CD4-positive, alpha-beta T cell treated with Interferon alpha-2 for 1 hour (primary cell): Measurements from ENCODE around the gene PPP1CB.
"Not testable (repeated sequence)": the region's sequence is repeated elsewhere in the genome, so short reads cannot be mapped to it uniquely, and the experiment has no call there.

Experiments
- DNase-seq, 2 donors: peaks; one replicate each; pipeline ENCODE4 v3.0.0-alpha.2; 2020 to 2022

PPP1CB gene

DNA sequence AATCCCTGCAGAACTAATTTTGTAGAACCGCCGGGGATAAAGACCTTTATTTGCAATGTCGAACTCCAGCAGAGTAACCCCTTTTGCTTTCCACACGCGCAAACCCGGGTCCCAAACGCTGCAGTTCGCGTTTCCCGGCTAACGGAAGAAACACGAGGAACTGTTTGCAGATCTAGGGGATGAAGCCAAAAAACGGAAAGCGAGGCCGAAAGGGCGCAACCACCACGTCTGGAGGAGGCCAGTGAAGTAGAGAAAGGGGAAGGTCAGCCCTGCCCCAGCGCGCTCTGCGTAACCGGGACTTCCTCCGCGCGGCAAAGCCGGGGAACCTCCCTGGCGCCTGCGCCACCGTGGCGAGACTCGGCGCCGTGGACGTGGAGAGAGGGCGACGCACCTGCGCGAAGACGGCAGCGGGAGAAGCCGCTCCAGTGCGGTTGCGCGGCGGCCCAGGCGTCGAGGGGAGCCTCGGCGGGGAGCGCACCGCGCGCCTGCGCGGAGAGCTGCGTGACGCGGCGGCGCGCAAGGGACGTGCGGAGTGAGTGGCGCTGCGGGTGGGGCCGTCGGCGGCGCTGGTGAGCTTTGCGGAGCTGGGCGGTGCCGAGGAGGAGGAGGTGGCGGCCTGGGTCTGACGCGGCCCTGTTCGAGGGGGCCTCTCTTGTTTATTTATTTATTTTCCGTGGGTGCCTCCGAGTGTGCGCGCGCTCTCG is at the start of gene PPP1CB:
Gene PPP1CB (plus strand): TSS at position 579 of the 704 bp plus-strand sequence. CDS start 295 bp downstream, outside the sequence.
- peak; percentile 98 for DNase-seq

DNA sequence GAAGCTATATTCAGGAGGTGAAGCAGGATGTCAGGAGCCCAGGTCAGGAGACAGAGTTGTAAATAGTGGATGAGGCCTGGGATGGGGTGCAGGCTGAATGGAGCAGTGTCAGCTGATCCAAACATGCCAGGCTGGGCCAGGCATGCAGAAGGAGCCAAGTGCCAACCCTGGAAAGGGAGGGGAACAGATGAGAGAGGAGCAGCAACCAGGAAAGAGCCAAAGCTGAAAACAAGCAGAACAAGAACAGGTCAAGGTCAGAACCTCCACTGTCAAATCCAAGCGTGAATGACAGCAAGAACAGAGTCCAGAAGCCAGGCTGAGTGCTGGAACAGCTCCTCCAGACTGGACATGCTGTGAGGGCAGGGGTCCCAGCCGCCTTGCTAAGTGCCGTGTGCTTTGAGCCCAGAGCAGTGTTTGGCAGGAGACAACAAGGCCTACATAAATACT is 49.2 kb upstream of the PPP1CB start:
- no peak for DNase-seq

DNA sequence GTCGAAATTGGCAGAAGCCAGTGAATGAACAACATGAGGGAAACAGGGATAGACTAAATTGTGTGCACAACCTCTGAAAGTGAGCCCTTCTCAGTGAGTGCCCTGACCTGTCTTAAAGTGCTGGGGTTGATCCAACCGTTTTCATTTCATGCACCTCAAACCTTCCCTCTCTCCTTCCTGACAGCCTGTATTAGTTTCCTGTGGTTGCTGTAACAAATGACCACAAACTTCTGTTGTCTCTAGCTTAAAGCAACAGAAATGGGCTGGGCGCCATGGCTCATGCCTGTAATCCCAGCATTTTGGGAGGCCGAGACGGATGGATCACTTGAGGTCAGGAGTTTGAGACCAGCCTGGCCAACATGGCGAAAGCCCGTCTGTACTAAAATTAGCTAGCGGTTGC is 48.8 kb upstream of the PPP1CB start:
- no peak for DNase-seq

DNA sequence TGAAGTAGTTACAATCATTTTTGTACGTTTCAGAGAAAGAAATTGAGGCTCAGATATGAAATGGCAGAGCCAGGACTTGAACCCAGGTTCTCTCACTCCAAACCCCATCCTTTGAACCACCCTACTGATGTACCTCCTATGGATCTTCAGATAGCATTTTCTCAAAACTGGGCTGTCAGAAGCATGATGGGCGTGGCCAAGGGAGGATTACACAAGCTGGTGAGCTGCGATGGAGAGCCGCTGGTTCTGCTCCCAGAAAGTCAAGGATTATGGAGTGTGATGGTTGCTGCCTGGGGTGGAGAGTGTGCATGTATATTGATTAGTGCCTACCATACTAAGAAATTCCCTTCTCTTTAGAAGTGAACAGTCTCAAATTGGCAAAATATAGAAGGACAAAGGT is 47.0 kb upstream of the PPP1CB start:
- DNase-seq, result no peak

DNA sequence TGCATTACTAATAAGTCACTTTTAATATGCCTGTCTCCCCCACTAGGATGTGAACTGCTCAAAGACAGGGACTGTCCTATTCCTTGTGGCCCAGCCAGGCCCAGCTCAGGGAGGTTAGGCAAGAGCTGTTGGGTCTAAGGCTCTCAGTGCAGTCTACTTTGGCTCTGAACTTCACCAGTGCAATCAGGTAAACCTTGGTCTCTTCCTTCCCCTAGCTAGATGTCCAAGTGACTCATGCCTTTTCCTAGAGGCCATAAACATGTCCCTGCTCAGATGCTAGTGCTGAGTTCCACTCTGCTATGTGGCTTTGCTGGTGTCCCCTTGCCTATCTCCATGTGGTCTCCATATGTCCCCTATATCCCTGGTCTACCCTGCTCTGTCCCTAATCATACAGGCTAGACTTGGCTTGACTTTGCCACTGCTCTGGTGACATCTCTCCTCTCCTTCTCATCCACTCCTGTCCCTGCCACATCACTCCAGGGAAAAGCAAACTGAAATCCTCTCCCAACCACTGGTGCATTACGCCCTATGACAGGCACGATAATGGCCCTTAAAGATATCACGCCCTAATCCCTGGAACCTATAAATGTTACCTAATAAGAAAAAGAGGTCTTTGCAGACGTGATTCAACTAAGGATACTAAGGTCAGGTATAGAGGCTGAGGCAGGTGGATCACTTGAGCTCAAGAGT is 45.7 kb upstream of the PPP1CB start:
- no peak for DNase-seq

DNA sequence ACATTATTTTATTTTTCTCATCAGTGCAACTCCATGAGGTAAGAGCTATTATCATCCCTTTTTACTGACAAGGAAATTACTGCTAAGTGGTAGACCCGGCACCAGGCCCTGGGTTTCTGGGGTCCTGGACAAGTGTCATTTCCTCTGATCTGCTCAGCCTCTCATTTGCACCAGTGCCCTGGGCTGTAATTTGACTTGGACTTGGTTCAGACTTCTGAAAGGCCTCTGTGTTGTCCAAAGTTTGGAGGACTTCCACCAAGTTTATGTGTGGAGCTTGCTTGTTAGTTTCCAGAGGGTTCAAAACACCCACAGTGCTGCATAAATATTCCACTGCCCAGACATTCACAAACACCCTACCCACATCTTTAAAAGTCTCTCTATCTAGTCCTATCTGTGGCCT is 44.0 kb upstream of the PPP1CB start:
- no peak for DNase-seq

DNA sequence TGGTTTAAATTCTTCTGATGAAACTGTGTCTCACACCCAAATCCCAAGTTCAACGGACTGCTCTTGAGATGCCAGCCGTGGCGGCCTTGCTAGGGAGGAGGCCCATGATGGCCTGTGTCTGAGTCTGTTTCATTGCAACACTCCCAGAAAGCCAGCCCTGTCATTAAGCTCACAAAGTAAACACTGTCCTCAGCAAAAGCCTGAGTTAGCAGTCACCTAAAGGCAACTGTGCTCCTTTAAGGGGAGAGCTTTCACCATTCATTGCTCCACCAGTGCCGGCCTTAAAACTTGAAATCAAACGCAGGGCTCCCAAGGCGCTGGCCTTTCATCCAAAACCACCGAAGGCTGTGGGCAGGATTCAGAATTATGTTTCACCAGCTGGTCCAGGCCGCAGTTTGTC is 42.5 kb upstream of the PPP1CB start:
- DNase-seq, result no peak

DNA sequence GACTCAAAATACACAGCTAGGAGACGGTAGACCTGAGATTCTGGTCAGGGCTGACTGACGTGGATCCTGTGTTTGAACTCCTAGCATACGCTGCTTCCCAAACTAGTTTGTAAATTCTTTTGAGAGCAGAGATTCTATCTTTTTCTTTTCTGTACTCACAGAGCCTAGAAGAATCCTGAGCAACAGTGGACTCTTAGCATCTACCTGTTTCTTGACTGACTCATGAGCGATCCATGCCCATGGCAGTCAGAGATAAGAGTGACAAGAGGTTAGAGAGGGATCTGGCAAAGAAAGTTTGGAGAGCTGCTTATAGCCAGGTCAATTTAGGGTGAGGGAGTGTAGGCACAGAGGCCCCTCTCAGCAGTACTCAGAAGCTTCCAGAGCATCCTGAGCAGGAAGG is 41.1 kb upstream of the PPP1CB start:
- DNase-seq, result no peak

DNA sequence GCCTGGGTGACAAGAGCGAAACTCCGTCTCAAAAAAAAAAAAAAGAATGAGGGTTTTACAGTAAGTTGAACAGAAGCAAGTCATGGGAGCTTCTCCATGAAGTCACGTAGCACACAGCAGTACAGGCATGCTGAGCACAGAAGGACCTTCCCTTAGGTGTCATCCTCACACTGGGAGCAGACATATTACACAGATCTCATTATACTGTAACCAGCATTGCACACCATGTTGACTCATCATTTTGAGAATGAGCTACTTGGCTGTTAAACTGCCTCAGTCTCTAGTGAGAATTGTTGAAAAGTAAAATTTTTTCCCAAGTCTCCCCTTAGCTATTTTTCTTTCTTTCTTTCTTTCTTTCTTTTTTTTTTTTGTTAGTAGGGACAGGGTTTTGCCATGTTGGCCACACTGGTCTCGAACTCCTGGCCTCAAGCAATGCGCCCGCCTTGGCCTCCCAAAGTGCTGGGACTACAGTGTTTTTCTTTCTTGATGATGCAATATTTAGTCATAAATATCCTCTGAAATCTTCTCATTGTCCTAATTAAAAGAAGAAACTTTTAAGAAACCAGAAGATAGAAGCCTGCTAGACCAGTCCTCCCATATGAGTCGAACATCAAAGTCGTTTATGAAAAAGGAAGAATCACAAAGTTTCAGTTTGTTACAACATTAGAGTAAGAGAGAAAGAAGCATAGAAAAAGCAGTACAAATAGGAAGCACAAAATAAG is 37.9 kb upstream of the PPP1CB start:
- DNase-seq, result peak in 1 of 2 donors; percentile 16

DNA sequence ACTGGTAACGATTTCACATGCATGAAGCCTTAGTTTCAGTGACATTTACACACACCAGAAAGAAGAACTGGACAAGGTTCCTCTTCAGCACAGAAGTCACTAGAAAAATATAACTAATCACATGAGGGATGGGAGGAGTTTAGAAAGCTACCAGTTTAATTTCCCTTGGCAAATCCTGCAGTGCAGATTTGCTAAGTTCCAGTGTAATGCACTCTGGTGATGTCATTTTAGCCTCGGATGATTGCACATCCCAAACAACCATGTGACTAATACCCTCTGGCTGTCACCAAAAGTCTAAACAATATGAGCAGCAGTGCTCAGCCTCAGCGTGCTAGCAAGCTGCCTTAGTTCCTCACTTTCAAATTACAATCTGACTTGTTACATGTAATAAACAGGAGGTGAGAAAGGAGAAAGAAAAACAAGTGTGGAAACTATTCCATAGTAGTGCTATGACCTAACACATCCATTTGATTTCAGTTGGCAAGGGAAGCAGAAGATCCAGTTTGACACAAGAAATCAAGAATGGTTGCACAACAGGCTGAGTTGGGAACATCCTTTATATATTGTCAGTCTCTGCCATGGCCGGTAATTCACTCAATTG is 35.3 kb upstream of the PPP1CB start:
- DNase-seq, result peak; percentile 41 to 70

DNA sequence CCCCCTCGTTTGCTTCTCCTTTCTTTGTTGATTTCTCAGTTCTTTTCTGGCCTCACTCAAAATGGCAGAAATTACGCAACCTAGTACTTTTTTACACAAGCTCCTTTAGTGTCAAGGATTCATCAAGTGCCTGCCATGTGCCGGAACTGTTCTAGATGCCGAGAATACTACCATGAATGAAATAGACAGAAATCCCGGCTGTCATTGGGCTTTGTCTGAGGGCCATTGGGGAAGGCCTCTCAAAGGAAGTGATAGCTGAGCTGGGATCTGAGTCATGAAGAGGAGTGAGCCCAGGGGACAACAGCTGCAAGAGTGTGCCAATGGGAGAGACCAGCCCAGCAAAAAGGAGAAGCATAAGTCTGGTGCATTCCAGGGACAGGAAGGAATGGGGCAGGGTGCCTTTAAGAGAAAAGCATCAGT is 34.3 kb upstream of the PPP1CB start:
- peak; percentile 13 to 73 for DNase-seq

DNA sequence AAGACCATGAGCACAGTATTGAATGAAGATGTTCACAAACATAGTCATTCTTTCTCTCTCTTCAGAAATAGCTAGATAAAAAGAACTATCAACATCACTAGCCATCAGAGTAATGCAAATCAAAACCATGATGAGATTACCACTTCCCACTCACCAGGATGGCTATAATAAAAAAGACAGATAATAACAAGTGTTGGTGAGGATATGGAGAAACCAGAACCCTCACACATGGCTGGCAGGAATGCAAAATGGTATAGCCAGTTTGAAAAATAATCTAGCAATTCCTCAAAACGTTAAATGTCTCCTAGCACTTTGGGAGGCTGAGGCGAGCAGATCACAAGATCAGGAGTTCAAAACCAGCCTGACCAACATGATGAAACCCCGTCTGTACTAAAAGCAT is 31.3 kb upstream of the PPP1CB start:
- DNase-seq, result no peak

DNA sequence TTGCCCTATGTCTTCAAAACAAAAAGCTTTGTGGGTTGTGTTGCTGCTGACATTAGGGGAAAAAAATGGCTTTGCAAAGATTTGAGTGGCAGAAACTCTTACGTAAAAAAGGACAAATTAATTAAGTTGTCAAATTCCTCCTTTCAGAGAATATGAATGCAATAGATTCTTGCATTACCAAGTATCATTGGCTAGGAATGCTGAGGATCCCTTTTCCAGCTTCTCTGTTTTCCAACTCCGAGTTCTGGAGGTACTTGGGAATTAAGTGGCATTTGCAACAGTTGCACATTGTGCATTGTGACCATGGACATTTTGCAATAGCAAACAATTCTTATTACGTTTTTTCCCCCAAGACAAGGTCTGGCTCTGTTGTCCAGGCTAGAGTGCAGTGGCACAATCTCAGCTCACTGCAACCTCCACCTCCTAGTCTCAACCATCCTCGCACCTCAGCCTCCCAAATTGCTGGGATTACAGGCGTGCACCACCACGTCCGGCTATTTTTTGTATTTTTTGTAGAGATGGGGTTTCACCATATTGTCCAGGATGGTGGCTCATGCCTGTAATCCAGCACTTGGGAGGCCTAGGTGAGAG is 29.9 kb upstream of the PPP1CB start:
- no peak for DNase-seq

DNA sequence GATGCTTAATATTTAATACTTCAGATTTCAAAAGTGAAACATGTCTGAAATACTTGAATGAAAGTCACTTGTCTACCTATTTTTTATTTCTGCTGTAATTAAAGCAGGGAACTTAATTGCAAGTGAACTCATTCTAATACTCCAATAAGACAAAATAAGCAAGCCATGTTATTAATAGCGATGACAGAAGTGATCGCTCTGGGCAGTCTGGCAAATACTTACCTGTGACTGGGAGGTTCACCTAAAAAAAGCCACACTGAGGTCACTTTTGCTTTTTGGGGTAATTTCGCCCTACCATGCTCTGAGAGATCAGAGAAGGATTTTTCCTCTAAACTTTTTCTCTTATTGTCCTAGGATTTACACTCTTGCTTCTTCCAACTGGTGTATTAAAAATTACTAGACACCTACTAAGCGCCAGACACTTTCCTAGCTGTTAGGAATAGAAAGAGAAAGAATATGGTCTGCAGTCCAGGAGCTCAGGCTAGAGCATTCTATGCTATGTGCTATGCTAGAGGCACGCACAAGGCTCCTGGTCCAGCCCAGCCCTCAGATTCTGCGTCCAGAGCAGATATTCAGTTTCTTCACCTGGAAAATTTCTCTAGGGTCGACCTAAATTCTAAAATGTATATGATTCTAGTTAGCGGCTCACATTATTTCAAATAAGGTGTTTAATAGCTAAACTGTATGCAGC is 26.5 kb upstream of the PPP1CB start:
- DNase-seq, result no peak

DNA sequence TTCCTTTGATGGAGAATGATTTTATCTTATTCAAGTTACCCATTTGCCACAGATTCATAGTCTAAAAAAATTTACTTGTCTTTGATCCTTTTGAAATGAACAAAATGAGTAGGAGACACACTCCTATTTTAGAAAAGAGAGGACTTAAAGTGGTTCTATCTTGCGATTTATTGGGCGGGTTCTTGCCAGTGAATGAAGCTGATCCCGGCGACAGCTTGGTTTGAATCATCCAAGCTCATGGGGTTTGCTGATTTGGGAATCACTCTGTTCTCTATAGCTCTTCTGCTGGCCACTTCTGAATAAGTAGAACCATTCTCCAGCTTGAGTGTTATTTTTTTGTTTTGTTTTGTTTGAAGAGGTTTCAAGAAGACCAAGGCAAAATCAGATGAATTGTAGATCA is 25.5 kb upstream of the PPP1CB start:
- DNase-seq, result no peak

DNA sequence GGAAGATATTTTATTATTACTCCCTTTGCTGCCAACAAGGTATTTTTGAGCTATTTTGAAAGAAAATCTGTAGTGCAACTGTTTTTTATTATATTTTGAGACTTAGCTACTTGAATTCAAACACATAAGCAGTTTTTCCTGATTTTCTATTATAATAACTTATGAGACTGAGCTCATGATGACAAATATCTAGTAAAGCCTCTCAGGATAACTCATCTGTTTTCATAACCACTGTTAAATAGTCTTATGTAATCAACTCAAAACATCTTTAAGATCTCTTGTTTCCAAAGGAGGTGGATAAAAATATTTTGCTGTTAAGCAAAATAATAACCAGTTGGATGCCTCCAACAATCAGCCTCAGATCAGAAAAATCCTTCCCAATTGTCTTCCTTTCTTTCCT is 21.9 kb upstream of the PPP1CB start:
- DNase-seq, result no peak

DNA sequence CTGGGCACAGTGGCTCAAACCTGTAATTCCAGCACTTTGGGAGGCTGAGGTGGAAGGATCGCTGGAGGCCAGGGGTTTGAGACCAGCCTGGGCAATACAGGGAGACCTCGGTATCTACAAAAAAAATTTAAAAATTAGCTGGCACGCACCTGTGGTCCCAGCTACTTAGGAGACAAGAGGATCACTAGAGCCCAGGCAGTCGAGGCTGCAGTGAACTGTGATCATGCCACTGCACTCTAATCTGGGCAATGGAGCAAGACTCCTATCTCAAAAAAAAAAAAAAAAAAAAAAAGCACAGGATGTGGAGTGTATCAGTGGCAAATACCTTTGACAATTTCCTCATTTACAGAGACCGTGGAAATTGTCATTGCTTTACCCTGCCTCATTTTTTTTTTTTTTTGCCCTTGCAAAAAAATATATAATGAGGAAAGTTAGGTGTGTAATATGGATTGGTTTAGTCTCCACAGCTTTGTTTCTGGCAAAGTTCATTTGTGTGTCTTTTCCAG is 20.9 kb upstream of the PPP1CB start:
- no peak for DNase-seq

DNA sequence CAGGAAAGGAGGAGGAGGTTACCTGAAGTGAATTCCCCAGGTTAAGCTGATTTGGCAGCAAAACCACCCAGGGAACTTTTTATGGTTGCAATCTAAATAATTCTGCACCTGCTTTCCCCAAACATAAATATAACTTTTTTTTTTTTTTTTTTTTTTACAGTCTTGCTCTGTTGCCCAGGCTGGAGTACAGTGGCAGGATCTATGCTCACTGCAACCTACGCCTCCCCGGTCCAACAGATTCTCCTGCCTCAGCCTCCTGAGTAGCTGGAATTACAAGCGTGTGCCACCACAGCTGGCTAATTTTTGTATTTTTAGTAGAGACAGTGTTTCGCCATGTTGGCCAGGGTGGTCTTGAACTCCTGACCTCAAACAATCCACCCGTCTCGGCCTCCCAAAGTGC is 16.1 kb upstream of the PPP1CB start:
- no peak for DNase-seq

DNA sequence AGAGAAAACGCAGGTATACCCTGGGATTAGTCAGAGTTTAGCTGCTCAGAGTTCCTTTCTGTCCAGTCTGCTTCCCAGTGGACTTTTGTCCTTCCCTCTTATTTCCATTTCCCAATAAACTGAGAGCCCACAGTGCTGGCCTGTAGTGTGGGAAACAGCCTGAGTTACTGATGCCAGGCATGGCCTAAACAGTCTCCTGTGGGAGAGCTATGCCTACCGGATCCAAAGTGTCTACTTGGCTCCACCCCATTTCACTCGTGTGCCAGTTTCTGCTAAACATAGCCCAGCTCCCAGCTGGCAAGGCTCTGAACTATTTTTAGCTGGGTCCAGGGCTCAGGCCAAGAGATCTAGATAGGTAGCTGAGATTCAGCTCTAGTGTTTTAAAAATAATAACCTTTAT is 15.6 kb upstream of the PPP1CB start:
- no peak for DNase-seq

DNA sequence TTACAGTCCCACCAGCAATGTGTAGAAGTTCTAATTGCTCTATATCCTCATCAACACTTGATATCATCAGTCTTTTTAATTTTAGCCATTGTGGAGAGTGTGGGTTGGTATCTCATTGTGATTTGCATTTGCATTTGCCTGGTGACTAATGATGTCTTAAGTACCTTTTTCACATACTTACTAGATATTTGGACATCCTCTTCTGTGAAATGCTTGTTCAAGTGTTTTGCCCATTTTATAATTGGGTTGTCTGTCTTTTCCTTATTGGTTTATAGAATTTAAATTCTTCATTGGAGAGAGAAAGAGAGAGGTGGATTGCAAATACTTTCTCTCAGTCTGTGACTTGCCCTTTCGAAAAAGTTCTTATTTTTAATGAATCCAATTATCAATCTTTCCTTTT is 14.0 kb upstream of the PPP1CB start:
- no peak for DNase-seq

DNA sequence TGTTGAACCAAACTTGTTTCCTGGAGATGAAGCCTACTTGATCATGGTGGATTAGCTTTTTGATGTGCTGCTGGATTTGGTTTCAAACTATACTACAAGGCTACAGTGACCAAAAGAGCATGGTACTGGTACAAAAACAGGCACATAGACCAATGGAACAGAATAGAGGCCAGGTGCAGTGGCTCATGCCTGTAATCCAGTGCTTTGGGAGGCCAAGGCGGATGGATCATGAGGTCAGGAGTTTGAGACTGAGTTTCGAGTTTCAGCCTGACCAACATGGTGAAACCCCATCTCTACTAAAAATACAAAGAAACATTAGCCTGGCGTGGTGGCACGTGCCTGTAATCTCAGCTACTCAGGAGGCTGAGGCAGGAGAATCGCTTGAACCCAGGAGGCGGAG is 9.0 kb upstream of the PPP1CB start:
- not testable (repeated sequence) for DNase-seq

DNA sequence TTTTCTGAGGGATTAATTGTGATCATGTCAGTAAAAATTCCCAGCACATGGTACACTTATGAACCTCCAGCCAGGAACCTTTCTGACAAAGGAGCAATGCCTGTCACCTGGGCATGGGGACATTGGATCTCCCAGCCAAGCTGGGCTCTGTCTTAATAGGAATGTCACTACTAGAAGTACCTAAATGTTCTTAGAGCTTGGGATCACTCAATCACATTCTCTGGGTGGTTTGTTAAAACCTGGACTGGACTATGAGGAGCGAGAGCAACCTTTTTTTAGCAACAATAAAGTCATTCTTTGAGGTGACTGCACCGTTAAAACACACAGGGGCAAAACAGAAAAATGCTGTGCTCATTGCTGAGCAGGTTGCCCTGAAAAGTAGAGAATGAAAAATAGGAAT is 6.4 kb upstream of the PPP1CB start:
- no peak for DNase-seq
